SU-DHL-6 (cell line): ENCODE results near the gene MAP3K7.

Experiments
- H2AFZ ChIP-seq: fragments of 200-600 bp; sonication (generic); 2 replicates; pipeline ENCODE4 v1.6.1; 2014; ENCODE audit warnings: low read depth, mild to moderate bottlenecking, moderate library complexity, mixed read lengths, antibody characterized with exemption, low read length; ENCODE audit not compliant: severe bottlenecking
- H3F3A ChIP-seq: fragments of 200-600 bp; shearing (Covaris generic); 2 replicates; pipeline ENCODE4 v1.6.0; 2016; ENCODE audit warnings: antibody characterized with exemption, mild to moderate bottlenecking; ENCODE audit not compliant: insufficient read depth
- H3K27ac ChIP-seq: fragments of 200-600 bp; sonication (generic); 2 replicates; pipeline ENCODE4 v1.5.1; 2016; ENCODE audit warnings: low read depth, mild to moderate bottlenecking, low read length, moderate library complexity, mixed read lengths
- H3K27me3 ChIP-seq: fragments of 200-600 bp; sonication (generic), shearing (Covaris generic); 2 replicates; pipeline ENCODE4 v1.6.0; 2014; ENCODE audit warnings: mild to moderate bottlenecking, low read length
- H3K36me3 ChIP-seq: fragments of 200-600 bp; sonication (generic); 2 replicates; pipeline ENCODE4 v1.6.1; 2014; ENCODE audit warnings: mild to moderate bottlenecking, low read length, mixed read lengths
- H3K4me2 ChIP-seq: fragments of 300-600, 200-600 bp; shearing (Covaris generic), sonication (generic); 2 replicates; pipeline ENCODE4 v1.6.0; 2014; ENCODE audit warnings: low read length, low read depth, mild to moderate bottlenecking; ENCODE audit not compliant: poor library complexity, severe bottlenecking
- H3K4me3 ChIP-seq: fragments of 200-600 bp; sonication (generic); 2 replicates; pipeline ENCODE4 v1.5.1; 2014; ENCODE audit warnings: antibody characterized with exemption, low read length, mild to moderate bottlenecking, mixed read lengths; ENCODE audit not compliant: insufficient read depth, poor library complexity, severe bottlenecking
- H3K79me2 ChIP-seq: fragments of 200-600 bp; sonication (generic); 2 replicates; pipeline ENCODE4 v1.6.1; 2014; ENCODE audit warnings: mild to moderate bottlenecking, low read length, moderate library complexity; ENCODE audit not compliant: insufficient read depth
- H3K9ac ChIP-seq: fragments of 200-600 bp; sonication (generic); 2 replicates; pipeline ENCODE4 v1.7.0; 2014; ENCODE audit warnings: mild to moderate bottlenecking, low read length
- H3K9me2 ChIP-seq: fragments of 200-600 bp; sonication (generic); replicated peaks from 2 replicates; pipeline ENCODE4 v1.6.1; 2014; ENCODE audit warnings: low read length; ENCODE audit not compliant: insufficient read depth
- H3K9me3 ChIP-seq: fragments of 200-600 bp; sonication (generic); 2 replicates; pipeline ENCODE4 v1.6.1; 2014; ENCODE audit warnings: low read length, mixed read lengths; ENCODE audit not compliant: insufficient read depth
- H4K20me1 ChIP-seq: fragments of 200-600 bp; sonication (generic); 2 replicates; pipeline ENCODE4 v1.6.1; 2014; ENCODE audit warnings: low read depth, mild to moderate bottlenecking, antibody characterized with exemption, low read length, moderate library complexity, mixed read lengths
- CTCF ChIP-seq: fragments of 200-600 bp; sonication (generic); IDR thresholded peaks from one replicate; pipeline ENCODE4 v1.5.1; 2017; ENCODE audit warnings: antibody characterized with exemption, mild to moderate bottlenecking, low read length, moderate library complexity; ENCODE audit not compliant: insufficient read depth, poor library complexity, severe bottlenecking
- EZH2phosphoT487 ChIP-seq: fragments of 200-600 bp; sonication (generic), shearing (Covaris generic); conservative IDR thresholded peaks from 2 replicates; pipeline ENCODE4 v1.6.1; 2018; ENCODE audit warnings: mild to moderate bottlenecking, antibody characterized with exemption, low read length, moderate library complexity, mixed read lengths

MAP3K7 gene

DNA sequence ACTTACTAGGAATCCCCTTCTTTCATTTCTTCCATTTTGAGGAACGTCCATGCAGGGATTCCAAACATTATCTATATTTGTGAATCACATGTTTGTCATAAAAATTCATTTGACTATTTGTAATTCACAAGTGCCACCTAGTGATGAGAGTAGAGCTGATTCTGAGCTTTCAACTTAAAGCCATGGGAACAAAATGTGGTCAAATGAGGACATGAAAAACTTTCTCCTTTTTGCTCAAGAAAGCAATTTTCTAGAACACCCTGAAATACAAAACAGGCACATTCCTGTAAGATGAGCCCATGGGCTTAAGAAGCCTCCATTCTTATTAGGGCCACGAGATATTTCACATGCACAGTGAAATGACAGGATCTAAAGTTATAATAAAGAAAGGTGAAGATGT, 12.3 kb downstream of the MAP3K7 start:
- peaks cover 1% of the 10 kb centered on the region; the same call in 1 of the 2 replicates for H4K20me1 ChIP-seq
- H3K27me3 ChIP-seq: no peaks in the 10 kb centered on the region
- H3K9me2 ChIP-seq: no peaks in the 10 kb centered on the region
- H3K36me3 ChIP-seq: peaks cover 13% of the 10 kb centered on the region; the same call in 1 of the 2 replicates
- H3K9me3 ChIP-seq: no peaks in the 10 kb centered on the region
- H3K4me3 ChIP-seq: no peak overlapping the region
- H3K9ac ChIP-seq: no peak overlapping the region
- TF ChIP-seq EZH2phosphoT487 (no peak), CTCF (no peak)
- no peaks in the 10 kb centered on the region for H3F3A ChIP-seq
- H2AFZ ChIP-seq: no peak overlapping the region
- no peak overlapping the region for H3K4me2 ChIP-seq
- H3K27ac ChIP-seq: no peak overlapping the region
- H3K79me2 ChIP-seq: peaks cover 53% of the 10 kb centered on the region

DNA sequence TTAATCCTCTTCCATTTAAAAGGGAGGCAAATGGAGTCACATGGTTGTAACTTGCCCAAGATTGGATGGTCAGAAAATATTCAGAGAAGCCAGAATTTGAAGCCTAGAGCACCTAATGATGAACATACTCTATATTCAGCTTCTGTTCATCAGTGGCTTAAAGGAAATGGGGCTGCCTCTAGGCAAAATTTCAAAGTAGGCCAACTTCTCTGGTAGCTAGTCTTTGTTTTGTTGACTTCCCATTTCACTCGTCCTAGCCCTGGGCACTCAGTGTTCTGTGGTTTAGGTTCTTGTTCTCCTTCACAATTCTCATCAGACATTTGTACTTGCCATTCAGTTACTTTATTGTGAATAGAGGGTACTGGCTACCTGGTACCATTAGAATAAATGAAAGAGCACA, 13.2 kb downstream of the MAP3K7 start:
- no peak overlapping the region for H3K4me2 ChIP-seq
- no peaks in the 10 kb centered on the region for H3K27me3 ChIP-seq
- no peaks in the 10 kb centered on the region for H3K9me2 ChIP-seq
- H3K36me3 ChIP-seq: peaks cover 14% of the 10 kb centered on the region; the same call in 1 of the 2 replicates
- no peaks in the 10 kb centered on the region; the same call in 1 of the 2 replicates for H4K20me1 ChIP-seq
- no peak overlapping the region for H2AFZ ChIP-seq
- no peak overlapping the region for H3K27ac ChIP-seq
- no peak overlapping the region for H3K9ac ChIP-seq
- H3K79me2 ChIP-seq: peaks cover 47% of the 10 kb centered on the region
- TF ChIP-seq CTCF: no peak
- no peak for TF ChIP-seq EZH2phosphoT487
- H3K4me3 ChIP-seq: no peak overlapping the region
- no peaks in the 10 kb centered on the region for H3F3A ChIP-seq
- no peaks in the 10 kb centered on the region for H3K9me3 ChIP-seq

- Histone ChIP-seq H3K79me2 (peaks cover 41% of the 10 kb centered on the region), H4K20me1 (no peaks in the 10 kb centered on the region; the same call in 1 of the 2 replicates), H3K27ac (no peak overlapping the region), H3K9me3 (no peaks in the 10 kb centered on the region), H3F3A (no peaks in the 10 kb centered on the region), H3K4me2 (no peak overlapping the region), H3K27me3 (no peaks in the 10 kb centered on the region), H3K36me3 (peaks cover 21% of the 10 kb centered on the region), H2AFZ (no peak overlapping the region), H3K9ac (no peak overlapping the region), H3K9me2 (no peaks in the 10 kb centered on the region), H3K4me3 (no peak overlapping the region)
- TF ChIP-seq EZH2phosphoT487: no peak
- no peak for TF ChIP-seq CTCF
These were observed 14.0 kb downstream of the MAP3K7 start for GRCh38 chr6:90572856-90573255.
